DND-41 (cell line): ENCODE measurements around the gene TBC1D22A.

ENCODE experiments used
- ATAC-seq: fragments of 200-7000 bp; cut with Tn5 transposase; 3 replicates; pipeline ENCODE4 v1.9.1; 2021; ENCODE audit warnings: low read depth; ENCODE audit not compliant: insufficient read depth
- DNase-seq: peaks from one replicate; pipeline ENCODE4 v3.0.0-alpha.2; 2020
- H2AFZ ChIP-seq: 2 replicates; pipeline ENCODE4 v1.6.0; 2012; ENCODE audit warnings: low read depth, low read length
- H3K27ac ChIP-seq: 2 replicates; pipeline ENCODE4 v1.5.1; 2012; ENCODE audit warnings: low read length, inconsistent platforms
- H3K27me3 ChIP-seq: fragments of 200-600 bp; sonication (generic); 2 replicates; pipeline ENCODE4 v1.6.0; 2012; ENCODE audit warnings: low read length, mild to moderate bottlenecking, inconsistent platforms; ENCODE audit not compliant: insufficient read depth, poor library complexity
- H3K36me3 ChIP-seq: 2 replicates; pipeline ENCODE4 v1.5.1; 2012; ENCODE audit warnings: low read length, inconsistent platforms; ENCODE audit not compliant: insufficient read depth
- H3K4me1 ChIP-seq: 2 replicates; pipeline ENCODE4 v1.5.1; 2012; ENCODE audit warnings: mild to moderate bottlenecking, low read length; ENCODE audit not compliant: insufficient read depth
- H3K4me2 ChIP-seq: 2 replicates; pipeline ENCODE4 v1.6.0; 2012; ENCODE audit warnings: mild to moderate bottlenecking, moderate library complexity, low read length, inconsistent platforms; ENCODE audit not compliant: insufficient read depth
- H3K4me3 ChIP-seq, 2 experiments: fragments of 200-600 bp in 1 of 2; shearing (Covaris generic) in 1 of 2; 2 replicates each; pipeline ENCODE4 v1.5.1; 2012 to 2016; ENCODE audit warnings: inconsistent platforms in 2 of 2, low read length in 2 of 2, mild to moderate bottlenecking in 2 of 2, low read depth in 1 of 2, moderate library complexity in 1 of 2
- H3K79me2 ChIP-seq: 2 replicates; pipeline ENCODE4 v1.6.0; 2012; ENCODE audit warnings: low read length, inconsistent platforms; ENCODE audit not compliant: insufficient read depth
- H3K9ac ChIP-seq: 2 replicates; pipeline ENCODE4 v1.6.0; 2012; ENCODE audit warnings: low read depth, mild to moderate bottlenecking, inconsistent platforms, low read length, moderate library complexity
- H3K9me3 ChIP-seq: 2 replicates; pipeline ENCODE4 v1.5.1; 2012; ENCODE audit warnings: low read length, moderate library complexity, mild to moderate bottlenecking, inconsistent platforms; ENCODE audit not compliant: insufficient read depth, severe bottlenecking
- H4K20me1 ChIP-seq: 2 replicates; pipeline ENCODE4 v1.6.0; 2012; ENCODE audit warnings: low read length; ENCODE audit not compliant: insufficient read depth
- CTCF ChIP-seq: IDR thresholded peaks from 2 replicates; pipeline ENCODE4 v1.5.1; 2012; ENCODE audit warnings: borderline replicate concordance, low read length, moderate library complexity, mild to moderate bottlenecking; ENCODE audit not compliant: poor library complexity, severe bottlenecking; ENCODE audit errors: extremely low read depth
- EZH2 ChIP-seq: IDR thresholded peaks from 3 replicates; pipeline ENCODE4 v1.6.1; 2012; ENCODE audit warnings: borderline replicate concordance, low read depth, mild to moderate bottlenecking, moderate library complexity, low read length, inconsistent platforms; ENCODE audit not compliant: severe bottlenecking

The TBC1D22A gene

GRCh38 chr22:47053013-47053725 is 290.7 kb downstream of the TBC1D22A start:
- H3K27me3 ChIP-seq = no peaks in the 10 kb centered on the region
- no peaks in the 10 kb centered on the region for H3K79me2 ChIP-seq
- peaks cover 19% of the 10 kb centered on the region for H4K20me1 ChIP-seq
- TF ChIP-seq EZH2 (no peak), CTCF (no peak)
- no peaks in the 10 kb centered on the region for H3K9me3 ChIP-seq
- H3K4me3 ChIP-seq = no peak overlapping the region
- no peak for DNase-seq
- no peak overlapping the region for H3K27ac ChIP-seq
- peaks cover 13% of the 10 kb centered on the region for H3K36me3 ChIP-seq
- no peaks in the 10 kb centered on the region for H3K4me1 ChIP-seq
- ATAC-seq = no peak
- no peak overlapping the region for H3K9ac ChIP-seq
- no peak overlapping the region for H3K4me2 ChIP-seq
- no peak overlapping the region for H2AFZ ChIP-seq

GRCh38 chr22:47053726-47054141 is 291.3 kb downstream of the TBC1D22A start:
- Histone ChIP-seq H3K4me1 (no peaks in the 10 kb centered on the region), H4K20me1 (peaks cover 14% of the 10 kb centered on the region), H3K79me2 (no peaks in the 10 kb centered on the region), H3K4me2 (no peak overlapping the region), H3K9ac (no peak overlapping the region), H3K4me3 (no peak overlapping the region), H3K36me3 (peaks cover 13% of the 10 kb centered on the region), H3K27ac (no peak overlapping the region), H2AFZ (no peak overlapping the region), H3K27me3 (no peaks in the 10 kb centered on the region), H3K9me3 (no peaks in the 10 kb centered on the region)
- ATAC-seq (no peak), DNase-seq (no peak)
- no peak for TF ChIP-seq EZH2
- no peak for TF ChIP-seq CTCF

GRCh38 chr22:47054231-47055072 is 292.0 kb downstream of the TBC1D22A start:
- Histone ChIP-seq H4K20me1 (peaks cover 14% of the 10 kb centered on the region), H3K4me1 (no peaks in the 10 kb centered on the region), H3K36me3 (peaks cover 13% of the 10 kb centered on the region), H3K4me2 (no peak overlapping the region), H3K27ac (no peak overlapping the region), H3K79me2 (no peaks in the 10 kb centered on the region), H2AFZ (no peak overlapping the region), H3K27me3 (no peaks in the 10 kb centered on the region), H3K9ac (no peak overlapping the region), H3K4me3 (no peak overlapping the region), H3K9me3 (no peaks in the 10 kb centered on the region)
- no peak for TF ChIP-seq EZH2
- TF ChIP-seq CTCF = no peak
- no peak for ATAC-seq
- no peak for DNase-seq
